SK-N-MC (cell line): ENCODE data around the gene TMEM132C.

Source experiments
- DNase-seq: peaks from one replicate; pipeline ENCODE4 v3.0.0-alpha.2; 2011; ENCODE audit warnings: low read depth, low spot score
- H3K27ac ChIP-seq: fragments of 200-600 bp; sonication (generic); 2 replicates; pipeline ENCODE4 v1.5.1; 2016; ENCODE audit warnings: mixed run types
- H3K36me3 ChIP-seq: fragments of 200-600 bp; sonication (generic); 2 replicates; pipeline ENCODE4 v1.6.1; 2017; ENCODE audit warnings: antibody characterized with exemption, low read length, mixed read lengths; ENCODE audit not compliant: insufficient read depth
- H3K4me3 ChIP-seq: fragments of 200-600 bp; sonication (generic); 2 replicates; pipeline ENCODE4 v1.5.1; 2016
- H3K9ac ChIP-seq: fragments of 200-600 bp; sonication (generic); 2 replicates; pipeline ENCODE4 v1.8.0; 2017; ENCODE audit warnings: mixed run types, mixed read lengths; ENCODE audit not compliant: insufficient read length
- H3K9me3 ChIP-seq: fragments of 200-600 bp; sonication (generic); 2 replicates; pipeline ENCODE4 v1.6.1; 2017; ENCODE audit warnings: low read depth, mild to moderate bottlenecking, antibody characterized with exemption, low read length, moderate library complexity, mixed read lengths
- EZH2 ChIP-seq: fragments of 200-600 bp; sonication (generic); IDR thresholded peaks from one replicate; pipeline ENCODE4 v1.6.1; 2017; ENCODE audit warnings: antibody characterized with exemption
- FOXP2 ChIP-seq: optimal IDR thresholded peaks from 2 replicates; pipeline ENCODE3; 2011; ENCODE audit warnings: mild to moderate bottlenecking, moderate library complexity; ENCODE audit not compliant: insufficient read depth; ENCODE audit errors: extremely low read length, control extremely low read depth
- POLR2AphosphoS5 ChIP-seq: IDR thresholded peaks from 2 replicates; pipeline ENCODE4 v1.6.1; 2012; ENCODE audit warnings: mild to moderate bottlenecking, low read depth, low read length, borderline replicate concordance

Gene TMEM132C

GRCh38 chr12:128657378-128657777 lies 390.4 kb downstream of the TMEM132C start:
- Histone ChIP-seq H3K27ac (no peak overlapping the region), H3K4me3 (no peak overlapping the region), H3K9ac (no peak overlapping the region), H3K9me3 (no peaks in the 10 kb centered on the region), H3K36me3 (no peaks in the 10 kb centered on the region)
- TF ChIP-seq POLR2AphosphoS5 (no peak), FOXP2 (no peak), EZH2 (no peak)
- no peak for DNase-seq

- TF ChIP-seq EZH2 (no peak), FOXP2 (no peak), POLR2AphosphoS5 (no peak)
- H3K9me3 ChIP-seq: no peaks in the 10 kb centered on the region
- H3K27ac ChIP-seq: no peak overlapping the region
- no peak overlapping the region for H3K9ac ChIP-seq
- no peak overlapping the region for H3K4me3 ChIP-seq
- DNase-seq: no peak
- no peaks in the 10 kb centered on the region for H3K36me3 ChIP-seq
Measured at GRCh38 chr12:128660532-128661225, 393.7 kb downstream of the TMEM132C start.

GRCh38 chr12:128661226-128661569 lies 394.2 kb downstream of the TMEM132C start:
- Histone ChIP-seq H3K9ac (no peak overlapping the region), H3K4me3 (no peak overlapping the region), H3K27ac (no peak overlapping the region), H3K36me3 (no peaks in the 10 kb centered on the region), H3K9me3 (no peaks in the 10 kb centered on the region)
- no peak for DNase-seq
- no peak for TF ChIP-seq EZH2
- no peak for TF ChIP-seq FOXP2
- no peak for TF ChIP-seq POLR2AphosphoS5

DNA sequence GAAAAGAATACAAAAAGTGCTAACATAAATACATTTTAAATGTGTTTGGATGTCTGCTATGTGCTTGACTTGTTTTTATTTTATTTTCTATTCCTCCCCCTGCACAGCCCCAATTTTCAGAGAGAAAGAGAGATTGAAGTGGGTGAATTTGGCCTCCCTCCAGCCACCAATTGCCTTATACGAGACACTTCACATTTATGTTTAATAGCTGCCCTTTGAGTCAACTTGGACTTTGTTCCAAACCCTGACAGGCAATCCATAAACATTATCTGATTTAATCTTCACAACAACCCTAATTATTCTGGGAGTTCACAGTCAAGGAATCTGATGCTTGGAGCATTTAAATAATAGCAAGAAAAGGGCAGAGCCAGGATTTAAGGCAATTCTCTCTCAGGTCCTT lies 395.1 kb downstream of the TMEM132C start:
- Histone ChIP-seq H3K9ac (no peak overlapping the region), H3K4me3 (no peak overlapping the region), H3K9me3 (no peaks in the 10 kb centered on the region), H3K36me3 (no peaks in the 10 kb centered on the region), H3K27ac (no peak overlapping the region)
- no peak for DNase-seq
- no peak for TF ChIP-seq FOXP2
- no peak for TF ChIP-seq EZH2
- no peak for TF ChIP-seq POLR2AphosphoS5

DNA sequence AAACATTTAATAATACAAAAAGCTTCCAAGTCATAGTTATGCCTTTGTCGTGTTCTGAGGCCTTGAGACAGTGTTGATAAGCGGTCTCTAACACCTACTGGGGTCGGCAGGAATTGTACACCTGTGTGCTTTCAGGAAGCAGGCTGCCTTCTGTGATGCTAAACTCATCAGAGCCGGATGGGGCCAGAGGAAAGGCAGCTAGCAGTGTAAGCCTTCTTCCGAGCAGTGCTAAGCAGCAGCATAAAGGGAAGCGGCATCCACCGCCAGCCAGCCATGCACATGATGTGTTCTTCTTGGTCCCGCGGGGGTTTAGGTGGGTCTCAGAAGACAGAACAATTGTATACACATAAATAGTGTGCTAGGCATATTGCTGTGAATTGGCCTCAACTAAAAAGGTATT lies 397.5 kb downstream of the TMEM132C start:
- H3K4me3 ChIP-seq: no peak overlapping the region
- H3K36me3 ChIP-seq: no peaks in the 10 kb centered on the region
- TF ChIP-seq EZH2 (no peak), FOXP2 (no peak), POLR2AphosphoS5 (no peak)
- H3K9ac ChIP-seq: no peak overlapping the region
- DNase-seq: no peak
- H3K27ac ChIP-seq: no peak overlapping the region
- no peaks in the 10 kb centered on the region for H3K9me3 ChIP-seq

- no peak overlapping the region for H3K9ac ChIP-seq
- H3K9me3 ChIP-seq: no peaks in the 10 kb centered on the region
- TF ChIP-seq FOXP2 (no peak), EZH2 (no peak), POLR2AphosphoS5 (no peak)
- no peaks in the 10 kb centered on the region for H3K36me3 ChIP-seq
- DNase-seq: no peak
- no peak overlapping the region for H3K4me3 ChIP-seq
- no peak overlapping the region for H3K27ac ChIP-seq
Measured at GRCh38 chr12:128667193-128667592, 400.2 kb downstream of the TMEM132C start.

DNA sequence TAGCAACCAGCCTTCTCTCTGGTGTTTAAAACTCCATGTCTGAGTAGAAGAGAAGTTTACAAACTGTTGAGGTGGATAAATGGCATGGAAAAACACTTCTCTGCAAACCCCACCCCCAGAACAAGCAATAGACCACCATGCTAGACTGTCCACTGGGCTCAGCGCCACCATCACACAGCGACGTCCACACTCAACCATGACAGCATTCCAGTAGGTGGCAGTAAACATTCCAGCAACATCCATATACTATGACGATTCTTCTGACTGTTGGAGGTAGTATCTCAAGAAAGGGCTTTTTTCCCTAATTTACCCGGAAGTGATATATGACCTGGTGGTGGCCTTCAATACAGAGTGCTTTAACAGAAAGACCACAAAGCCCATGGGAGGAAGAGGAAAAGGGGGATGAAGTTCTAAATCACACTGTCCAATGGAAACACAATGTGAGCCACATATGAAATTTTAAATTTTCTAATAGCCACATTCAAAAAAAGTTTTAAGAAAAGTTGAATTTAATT lies 404.6 kb downstream of the TMEM132C start:
- no peaks in the 10 kb centered on the region for H3K9me3 ChIP-seq
- no peak overlapping the region for H3K27ac ChIP-seq
- no peak for DNase-seq
- no peak for TF ChIP-seq POLR2AphosphoS5
- TF ChIP-seq EZH2: no peak
- no peak for TF ChIP-seq FOXP2
- H3K36me3 ChIP-seq: no peaks in the 10 kb centered on the region
- no peak overlapping the region for H3K4me3 ChIP-seq
- H3K9ac ChIP-seq: no peak overlapping the region

DNA sequence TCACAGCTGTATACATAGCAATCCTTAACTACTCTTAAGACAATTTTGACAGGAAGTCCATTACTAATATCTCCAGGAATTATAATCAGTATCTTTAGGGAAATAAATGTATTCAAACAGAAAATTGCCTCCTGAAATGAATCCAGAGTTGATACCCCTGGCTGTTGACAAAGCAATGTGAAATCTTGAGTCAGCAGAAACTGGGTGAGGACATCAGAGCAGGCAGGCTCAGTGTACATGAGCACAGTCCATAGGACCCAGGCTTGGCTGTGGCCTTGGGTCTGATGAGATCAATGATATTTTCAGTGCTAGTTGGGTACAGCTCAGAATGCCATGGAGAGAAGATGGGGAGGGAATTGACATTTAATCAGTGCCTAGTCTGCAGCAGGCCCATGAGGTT lies 405.5 kb downstream of the TMEM132C start:
- DNase-seq: no peak
- TF ChIP-seq EZH2 (no peak), POLR2AphosphoS5 (no peak), FOXP2 (no peak)
- Histone ChIP-seq H3K9ac (no peak overlapping the region), H3K4me3 (no peak overlapping the region), H3K36me3 (no peaks in the 10 kb centered on the region), H3K9me3 (no peaks in the 10 kb centered on the region), H3K27ac (no peak overlapping the region)

DNA sequence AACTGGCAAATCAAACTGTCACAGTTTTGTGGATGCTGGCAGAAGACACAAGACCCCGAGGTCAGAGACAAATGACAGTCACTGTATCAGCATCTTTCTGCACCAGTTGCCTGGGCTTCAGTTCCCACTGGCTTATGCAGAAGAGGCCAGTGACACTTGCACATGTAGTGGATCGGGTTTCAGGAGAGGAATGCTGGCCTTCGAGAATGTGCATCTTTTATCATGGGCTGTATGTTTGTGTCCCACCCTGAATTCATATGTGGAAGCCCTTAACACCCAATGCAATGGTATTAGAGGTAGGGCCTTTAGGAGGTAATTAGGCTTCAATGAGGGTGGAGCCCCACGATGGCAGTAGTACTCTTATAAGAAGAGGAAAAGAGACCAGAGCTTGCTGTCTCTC lies 405.9 kb downstream of the TMEM132C start:
- no peak for DNase-seq

More for the DNA sequence above, 405.9 kb downstream of the TMEM132C start:
- TF ChIP-seq EZH2: no peak
- TF ChIP-seq POLR2AphosphoS5: no peak
- TF ChIP-seq FOXP2: no peak
- Histone ChIP-seq H3K9me3 (no peaks in the 10 kb centered on the region), H3K27ac (no peak overlapping the region), H3K9ac (no peak overlapping the region), H3K4me3 (no peak overlapping the region), H3K36me3 (no peaks in the 10 kb centered on the region)
